ENCODE measurements around the gene BCKDHB. TPM values are rescaled to one million over a fixed set of nuclear protein-coding genes. Genes with fewer than 3 reads are reported as not detected.

BCKDHB gene
- total RNA-seq, 1 donor from 2014 or later: 17.6 TPM

GRCh38 chr6:80347101-80347500 is 240.6 kb downstream of the BCKDHB start:
- H3K9me3 ChIP-seq: no peaks in the 10 kb centered on the region
- intact Hi-C loops (cut with DNase I): no loop called here
- H3K4me1 ChIP-seq: no peaks in the 10 kb centered on the region
- TF ChIP-seq, protein P1, sequence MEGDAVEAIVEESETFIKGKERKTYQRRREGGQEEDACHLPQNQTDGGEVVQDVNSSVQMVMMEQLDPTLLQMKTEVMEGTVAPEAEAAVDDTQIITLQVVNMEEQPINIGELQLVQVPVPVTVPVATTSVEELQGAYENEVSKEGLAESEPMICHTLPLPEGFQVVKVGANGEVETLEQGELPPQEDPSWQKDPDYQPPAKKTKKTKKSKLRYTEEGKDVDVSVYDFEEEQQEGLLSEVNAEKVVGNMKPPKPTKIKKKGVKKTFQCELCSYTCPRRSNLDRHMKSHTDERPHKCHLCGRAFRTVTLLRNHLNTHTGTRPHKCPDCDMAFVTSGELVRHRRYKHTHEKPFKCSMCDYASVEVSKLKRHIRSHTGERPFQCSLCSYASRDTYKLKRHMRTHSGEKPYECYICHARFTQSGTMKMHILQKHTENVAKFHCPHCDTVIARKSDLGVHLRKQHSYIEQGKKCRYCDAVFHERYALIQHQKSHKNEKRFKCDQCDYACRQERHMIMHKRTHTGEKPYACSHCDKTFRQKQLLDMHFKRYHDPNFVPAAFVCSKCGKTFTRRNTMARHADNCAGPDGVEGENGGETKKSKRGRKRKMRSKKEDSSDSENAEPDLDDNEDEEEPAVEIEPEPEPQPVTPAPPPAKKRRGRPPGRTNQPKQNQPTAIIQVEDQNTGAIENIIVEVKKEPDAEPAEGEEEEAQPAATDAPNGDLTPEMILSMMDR (IDR thresholded peaks at IDR 0.05): no peak
- ATAC-seq (no peak), DNase-seq (no peak)
- no peak overlapping the region for H3K27ac ChIP-seq
- H3K27me3 ChIP-seq: no peaks in the 10 kb centered on the region
- H3K4me3 ChIP-seq: no peak overlapping the region
- H3K36me3 ChIP-seq: no peaks in the 10 kb centered on the region

GRCh38 chr6:80348263-80348662 is 241.8 kb downstream of the BCKDHB start:
- Histone ChIP-seq H3K4me1 (no peaks in the 10 kb centered on the region), H3K9me3 (no peaks in the 10 kb centered on the region), H3K27me3 (no peaks in the 10 kb centered on the region), H3K36me3 (no peaks in the 10 kb centered on the region), H3K27ac (no peak overlapping the region), H3K4me3 (no peak overlapping the region)
- DNase-seq (no peak), ATAC-seq (no peak)
- intact Hi-C loops (cut with DNase I): no loop called here
- TF ChIP-seq, protein P1 (IDR thresholded peaks at IDR 0.05): no peak

DNA sequence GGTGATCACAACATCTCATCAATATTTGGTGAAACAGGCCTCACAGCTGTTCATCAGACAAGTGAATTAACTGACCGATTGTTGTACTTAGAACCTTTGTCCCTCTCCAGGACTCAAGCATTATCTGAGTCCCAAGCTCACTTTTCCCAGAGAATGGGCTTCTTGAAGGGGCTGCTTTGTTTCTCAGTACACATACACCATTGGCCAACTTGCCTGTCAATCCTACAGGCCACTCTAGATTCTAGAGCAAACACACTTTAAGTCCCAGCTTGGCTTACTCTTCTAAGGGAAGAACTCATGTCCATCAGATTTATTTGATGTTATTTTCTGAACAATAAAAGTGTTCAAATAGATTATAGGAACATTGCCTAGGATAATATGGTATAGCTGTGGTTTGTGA is 249.5 kb downstream of the BCKDHB start:
- TF ChIP-seq, protein P1 (IDR thresholded peaks at IDR 0.05): no peak
- no peak for ATAC-seq
- no peak overlapping the region for H3K27ac ChIP-seq
- DNase-seq: no peak
- H3K9me3 ChIP-seq: no peaks in the 10 kb centered on the region
- H3K4me3 ChIP-seq: no peak overlapping the region
- intact Hi-C loops (cut with DNase I): no loop called here
- no peaks in the 10 kb centered on the region for H3K4me1 ChIP-seq
- no peaks in the 10 kb centered on the region for H3K27me3 ChIP-seq
- no peaks in the 10 kb centered on the region for H3K36me3 ChIP-seq

GRCh38 chr6:80356545-80356944 is 250.1 kb downstream of the BCKDHB start:
- ATAC-seq (no peak), DNase-seq (no peak)
- intact Hi-C loops (cut with DNase I): no loop called here
- Histone ChIP-seq H3K36me3 (no peaks in the 10 kb centered on the region), H3K27ac (no peak overlapping the region), H3K9me3 (no peaks in the 10 kb centered on the region), H3K4me3 (no peak overlapping the region), H3K4me1 (no peaks in the 10 kb centered on the region), H3K27me3 (no peaks in the 10 kb centered on the region)
- TF ChIP-seq, protein P1 (IDR thresholded peaks at IDR 0.05): no peak

DNA sequence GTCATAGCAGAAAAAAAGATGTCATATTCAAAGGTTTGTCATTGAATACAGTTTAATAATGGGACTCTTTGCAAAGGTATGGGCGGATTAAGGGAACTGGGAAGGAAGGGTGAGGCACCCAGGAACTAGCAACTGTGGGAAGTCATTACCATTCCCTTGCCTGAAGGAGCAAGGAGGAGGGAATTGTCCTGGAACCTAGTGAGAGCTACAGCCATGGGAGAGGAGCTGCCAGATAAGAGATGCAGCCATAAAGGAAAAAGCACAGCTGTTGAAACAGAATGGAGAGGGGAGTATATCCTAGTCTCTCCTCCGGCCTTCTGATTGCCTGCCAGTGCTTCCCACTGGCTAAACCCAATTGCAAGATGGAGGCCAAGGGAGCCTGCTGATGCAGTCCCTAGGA is 250.6 kb downstream of the BCKDHB start:
- Histone ChIP-seq H3K27me3 (no peaks in the 10 kb centered on the region), H3K4me3 (no peak overlapping the region), H3K36me3 (no peaks in the 10 kb centered on the region), H3K4me1 (no peaks in the 10 kb centered on the region), H3K27ac (no peak overlapping the region), H3K9me3 (no peaks in the 10 kb centered on the region)
- TF ChIP-seq, protein P1 (IDR thresholded peaks at IDR 0.05): no peak
- intact Hi-C loops (cut with DNase I): no loop called here
- no peak for ATAC-seq
- no peak for DNase-seq

- Histone ChIP-seq H3K4me1 (no peaks in the 10 kb centered on the region), H3K36me3 (no peaks in the 10 kb centered on the region), H3K27me3 (no peaks in the 10 kb centered on the region), H3K9me3 (no peaks in the 10 kb centered on the region), H3K27ac (no peak overlapping the region), H3K4me3 (no peak overlapping the region)
- intact Hi-C loops (cut with DNase I): no loop called here
- ATAC-seq (no peak), DNase-seq (no peak)
- TF ChIP-seq, protein P1 (IDR thresholded peaks at IDR 0.05): no peak
Measured at GRCh38 chr6:80357674-80358073, 251.2 kb downstream of the BCKDHB start.

Data from upper lobe of right lung (tissue), 1 donor.